Astrocyte (in vitro differentiated cells and primary cell): Measurements from ENCODE around the gene SOX13.

Experiments
- CTCF ChIP-seq: IDR thresholded peaks from 2 replicates; pipeline ENCODE4 v1.5.1; 2011; ENCODE audit warnings: low read depth, mild to moderate bottlenecking, inconsistent platforms, low read length, moderate library complexity; ENCODE audit not compliant: insufficient read depth
- EZH2 ChIP-seq: IDR thresholded peaks from 2 replicates; pipeline ENCODE4 v1.6.1; 2012; ENCODE audit warnings: mild to moderate bottlenecking, low read length, inconsistent platforms; ENCODE audit not compliant: insufficient read depth

- no peak for TF ChIP-seq EZH2
- TF ChIP-seq CTCF, result no peak
Measured at GRCh38 chr1:204170494-204171155, 97.7 kb downstream of the SOX13 start.
